Neural progenitor cell (in vitro differentiated cells): ENCODE measurements around the gene COL25A1.

Experiments
- CTCF ChIP-seq: fragments of 200-600 bp; sonication (generic); IDR thresholded peaks from 2 replicates; pipeline ENCODE4 v1.5.1; 2017; ENCODE audit warnings: antibody characterized with exemption, mild to moderate bottlenecking
- EZH2 ChIP-seq: fragments of 200-600 bp; sonication (generic); IDR thresholded peaks from 2 replicates; pipeline ENCODE4 v1.6.1; 2017; ENCODE audit warnings: antibody characterized with exemption, mild to moderate bottlenecking, moderate library complexity
- EZH2phosphoT487 ChIP-seq: fragments of 200-600 bp; sonication (generic); IDR thresholded peaks from 2 replicates; pipeline ENCODE4 v1.6.1; 2017; ENCODE audit warnings: antibody characterized with exemption

DNA sequence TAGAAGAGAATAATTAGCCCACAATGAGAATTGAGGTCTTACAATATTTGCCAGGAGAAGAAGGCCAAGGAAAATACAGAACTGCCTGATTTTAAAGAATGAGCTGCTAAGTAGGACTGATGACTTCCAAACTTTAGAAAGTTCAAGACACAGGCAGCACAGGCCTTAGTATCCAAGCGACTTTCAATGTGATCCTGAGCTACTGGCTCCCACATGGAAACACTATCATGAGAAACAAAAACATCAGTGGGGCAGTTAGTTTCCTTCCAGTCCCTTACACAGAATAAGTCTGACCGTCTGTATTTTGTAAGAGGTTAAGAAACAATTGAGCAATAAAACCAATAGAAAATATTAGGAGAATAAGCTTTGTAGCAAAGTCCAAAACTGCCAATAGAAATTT lies 251.4 kb downstream of the COL25A1 start:
- TF ChIP-seq EZH2phosphoT487 (no peak), CTCF (no peak), EZH2 (no peak)
